RWPE1 (cell line): Measurements from ENCODE around the gene ZNF777.

Experiments used
- CTCF ChIA-PET: fragments of 350-600 bp; sonication (Branson Sonifier 250); formaldehyde crosslinking; extraction: SDS; loops from one replicate; lab custom pipeline; 2021; lab: Yijun Ruan, JAX
- POLR2A ChIA-PET: fragments of 400-600 bp; formaldehyde crosslinking; extraction: SDS; loops from one replicate; lab custom pipeline; 2020; ENCODE audit warnings: antibody characterized with exemption; ENCODE audit not compliant: low non-redundant PET; lab: Yijun Ruan, JAX
- DNase-seq: peaks from one replicate; pipeline ENCODE4 v3.0.0; 2012; ENCODE audit warnings: low spot score
- H3K27ac ChIP-seq: fragments of 450-650 bp; 2 replicates; pipeline ENCODE4 v1.5.1; 2017
- CTCF ChIP-seq: fragments of 450-650 bp; conservative IDR thresholded peaks from 2 replicates; pipeline ENCODE4 v1.5.1; 2017; ENCODE audit warnings: low read depth, mild to moderate bottlenecking

ZNF777 gene

GRCh38 chr7:149462101-149462520 is 1.2 kb upstream of the ZNF777 start:
- CTCF ChIA-PET: no interaction called here
- no peak for TF ChIP-seq CTCF
- H3K27ac ChIP-seq: no peak overlapping the region
- no peak for DNase-seq
- POLR2A ChIA-PET: no interaction called here

- CTCF ChIA-PET: interaction anchor here (0.6 to 0.7 kb wide), 3 partner anchors 45 to 175 kb away, joined by 3 read pairs; no protein-coding TSS in a partner anchor
- H3K27ac ChIP-seq: peak overlapping the region; percentile 69
- POLR2A ChIA-PET: no interaction called here
- no peak for TF ChIP-seq CTCF
- peak; percentile 15 for DNase-seq
Observed at GRCh38 chr7:149459540-149460452, 1.1 kb downstream of the ZNF777 start.

GRCh38 chr7:149459201-149459539 is 1.7 kb downstream of the ZNF777 start:
- POLR2A ChIA-PET: no interaction called here
- peak overlapping the region; percentile 69 for H3K27ac ChIP-seq
- CTCF ChIA-PET: interaction anchor here (0.7 kb wide), 2 partner anchors 45 to 174 kb away, joined by 3 read pairs; no protein-coding TSS in a partner anchor
- DNase-seq: no peak
- no peak for TF ChIP-seq CTCF

- ChIA-PET POLR2A (no interaction called here), CTCF (no interaction called here)
- no peak for DNase-seq
- no peak overlapping the region for H3K27ac ChIP-seq
- no peak for TF ChIP-seq CTCF
Observed at GRCh38 chr7:149458235-149458634, 2.6 kb downstream of the ZNF777 start.

GRCh38 chr7:149457766-149458165 is 3.1 kb downstream of the ZNF777 start:
- DNase-seq: no peak
- H3K27ac ChIP-seq: no peak overlapping the region
- POLR2A ChIA-PET: no interaction called here
- no peak for TF ChIP-seq CTCF
- CTCF ChIA-PET: no interaction called here

- no peak overlapping the region for H3K27ac ChIP-seq
- ChIA-PET POLR2A (no interaction called here), CTCF (no interaction called here)
- no peak for DNase-seq
- TF ChIP-seq CTCF: no peak
Observed at GRCh38 chr7:149456506-149457421, 4.1 kb downstream of the ZNF777 start.
